Stimulated activated CD8-positive, alpha-beta memory T cell treated with anti-CD3 and anti-CD28 coated beads, Interleukin-15, amount 100 ng/mL, for 24 hours (primary cell): ENCODE data around the gene GZF1.

Experiments
- DNase-seq: peaks from one replicate; pipeline ENCODE4 v3.0.0-alpha.2; 2020; ENCODE audit warnings: low read depth

The GZF1 gene

DNA sequence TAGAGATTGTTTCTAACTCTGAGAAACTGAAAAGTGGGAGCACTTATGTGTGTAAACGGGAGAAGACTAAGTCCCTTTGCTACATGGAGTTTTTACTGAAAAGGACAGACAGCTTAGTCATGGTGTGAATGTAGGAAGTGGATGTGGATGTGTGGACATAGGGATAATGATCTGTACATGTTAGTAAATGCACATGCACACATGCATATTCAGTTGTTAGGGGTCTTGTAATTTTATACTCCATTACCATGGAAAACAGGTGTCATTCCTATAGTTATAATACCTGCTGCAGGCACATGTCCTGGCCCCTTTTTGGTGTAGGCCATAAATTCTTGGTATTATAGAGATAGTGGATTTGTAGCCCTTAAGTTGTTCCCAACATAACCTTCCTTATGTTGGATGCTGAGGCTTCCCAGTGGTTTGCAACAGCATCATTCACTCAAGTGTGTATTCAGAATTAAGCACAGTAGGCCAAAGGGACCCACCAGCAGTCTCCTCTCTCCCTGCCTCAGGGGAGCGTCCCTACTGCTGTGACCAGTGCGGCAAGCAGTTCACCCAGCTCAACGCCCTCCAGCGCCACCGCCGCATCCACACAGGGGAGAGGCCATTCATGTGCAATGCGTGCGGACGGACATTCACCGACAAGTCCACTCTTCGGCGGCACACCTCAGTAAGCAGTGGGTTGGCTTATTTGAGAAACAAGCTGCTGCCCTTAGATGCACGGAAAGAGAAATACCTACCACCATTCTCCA lies 7.3 kb downstream of the GZF1 start:
- DNase-seq: no peak

DNA sequence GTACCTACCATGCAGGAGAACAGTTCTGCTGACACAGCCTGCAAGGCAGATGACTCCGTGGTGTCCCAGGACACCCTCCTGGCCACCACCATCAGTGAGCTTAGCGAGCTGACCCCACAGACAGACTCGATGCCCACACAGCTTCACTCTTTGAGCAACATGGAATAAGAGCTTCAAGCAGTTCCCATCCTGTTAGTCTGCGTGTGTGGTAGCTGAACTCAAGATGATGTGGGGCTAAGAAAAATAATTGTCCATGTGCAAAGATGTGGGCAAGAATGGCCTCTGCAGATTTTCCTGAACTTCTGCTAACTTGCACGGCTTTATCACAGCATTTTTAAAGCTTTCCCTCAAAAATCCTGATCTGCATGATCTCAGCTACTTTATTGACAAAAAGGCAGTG lies 8.3 kb downstream of the GZF1 start:
- no peak for DNase-seq

- no peak for DNase-seq
These were observed 8.9 kb downstream of the GZF1 start for GRCh38 chr20:23370873-23371272.

DNA sequence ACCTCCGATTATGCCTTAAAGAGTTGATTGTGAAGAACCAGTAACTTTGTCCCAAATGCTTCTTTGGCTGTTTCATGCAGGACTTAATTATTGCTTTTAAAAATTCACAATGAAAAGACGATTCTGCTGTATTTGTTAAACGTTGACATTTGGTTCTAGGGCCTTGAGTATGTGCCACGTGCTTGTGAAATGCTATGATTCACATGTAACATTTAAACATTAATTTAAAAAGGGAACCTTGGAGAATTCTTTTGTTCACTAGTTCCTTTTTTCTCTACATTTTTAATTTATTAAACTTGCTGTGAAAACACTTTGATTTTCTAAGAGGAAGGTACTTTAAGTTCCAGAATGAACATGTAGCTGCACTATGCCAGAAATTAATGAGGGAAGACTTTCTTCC lies 9.5 kb downstream of the GZF1 start:
- DNase-seq: no peak

DNA sequence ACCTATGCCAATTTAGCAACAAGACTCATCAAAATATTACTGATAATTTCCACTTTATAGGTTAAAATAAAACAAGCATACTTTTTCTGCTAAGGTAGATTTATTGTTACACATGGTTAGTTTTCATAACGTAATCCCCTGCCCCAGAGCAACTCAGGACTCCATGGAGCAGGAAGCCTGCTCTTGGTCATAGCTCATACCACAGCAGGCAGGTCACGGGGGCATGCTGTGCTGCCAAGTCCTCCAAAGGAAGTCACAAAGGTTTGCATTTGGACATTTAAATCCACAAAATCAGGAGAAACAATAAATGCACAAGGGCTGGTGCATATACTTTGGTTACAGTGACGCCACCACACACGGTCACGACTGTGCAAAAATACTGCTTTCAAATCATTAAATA lies 12.5 kb downstream of the GZF1 start:
- DNase-seq: no peak

GRCh38 chr20:23375827-23376226 lies 13.8 kb downstream of the GZF1 start:
- DNase-seq: no peak

GRCh38 chr20:23379772-23380171 lies 17.8 kb downstream of the GZF1 start:
- no peak for DNase-seq

DNA sequence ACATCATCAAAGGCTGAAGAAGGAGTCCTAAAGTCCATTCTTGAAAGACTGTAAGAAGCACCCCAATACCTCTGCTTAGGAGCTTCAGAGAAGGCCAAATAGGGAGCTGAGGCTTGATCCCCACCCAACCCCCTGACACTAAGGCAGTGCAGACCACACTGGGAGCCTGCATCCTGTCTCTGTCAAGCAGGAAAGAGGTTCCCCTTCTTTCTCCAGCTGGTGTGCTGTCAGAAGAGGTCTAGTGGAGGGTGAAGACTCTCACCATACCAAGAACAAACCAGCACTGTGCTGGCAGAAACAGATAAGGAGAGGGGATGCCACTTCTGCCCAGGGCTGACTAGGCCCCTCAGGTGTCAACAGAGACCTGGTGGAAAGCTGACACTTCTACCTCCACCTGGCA lies 19.9 kb downstream of the GZF1 start:
- DNase-seq: no peak

- no peak for DNase-seq
These were observed 24.5 kb downstream of the GZF1 start for GRCh38 chr20:23386304-23387117.

DNA sequence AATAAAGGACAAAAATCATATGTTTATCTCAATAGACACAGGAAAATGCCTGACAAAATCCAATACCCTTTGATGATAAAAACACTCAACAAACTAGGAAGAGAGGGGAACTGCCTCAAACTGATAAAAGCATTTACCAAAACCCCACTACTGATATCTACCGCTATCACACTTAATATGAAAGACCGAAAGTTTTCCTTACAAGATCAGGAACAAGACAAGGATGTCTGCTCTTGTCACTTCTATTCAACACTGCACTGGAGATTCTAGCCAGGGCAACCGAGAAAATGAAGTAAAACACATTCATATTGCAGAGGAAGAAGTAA lies 25.1 kb downstream of the GZF1 start:
- DNase-seq: no peak

DNA sequence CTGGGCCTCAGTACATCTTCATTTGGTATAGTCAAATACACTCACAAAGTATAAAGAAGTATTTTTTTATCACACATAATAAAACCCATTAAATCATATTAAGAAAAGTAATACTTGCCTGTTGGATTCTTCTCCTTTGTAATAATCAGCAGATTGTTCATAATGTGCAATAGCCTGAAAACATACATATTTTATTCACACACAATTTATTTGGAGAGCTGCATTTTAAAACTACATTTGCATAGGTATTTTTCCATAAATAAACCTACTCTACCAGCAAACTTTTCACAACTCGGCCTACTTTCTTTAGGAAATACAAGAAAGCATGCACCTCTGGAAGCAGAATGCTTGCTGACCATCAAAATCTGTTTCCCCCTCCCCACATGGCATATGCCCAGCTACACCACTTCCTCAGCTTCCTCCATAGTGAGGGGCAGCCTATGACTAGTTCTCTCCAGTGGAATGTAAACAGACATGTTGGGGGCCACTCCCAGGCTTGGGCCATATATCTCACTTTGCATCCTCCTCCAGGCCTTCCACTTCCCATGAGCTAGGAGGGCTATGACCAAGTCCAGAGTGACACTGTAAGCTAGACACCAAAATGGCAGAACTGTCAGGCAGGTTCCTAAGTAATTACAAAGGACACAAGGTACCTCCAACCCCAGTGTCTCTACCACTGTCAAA lies 28.3 kb downstream of the GZF1 start:
- DNase-seq: no peak

- no peak for DNase-seq
These were observed 29.8 kb downstream of the GZF1 start for GRCh38 chr20:23391707-23392310.

GRCh38 chr20:23393996-23394775 lies 32.2 kb downstream of the GZF1 start:
- DNase-seq: no peak

- DNase-seq: no peak
These were observed 35.1 kb downstream of the GZF1 start for GRCh38 chr20:23396950-23397627.

DNA sequence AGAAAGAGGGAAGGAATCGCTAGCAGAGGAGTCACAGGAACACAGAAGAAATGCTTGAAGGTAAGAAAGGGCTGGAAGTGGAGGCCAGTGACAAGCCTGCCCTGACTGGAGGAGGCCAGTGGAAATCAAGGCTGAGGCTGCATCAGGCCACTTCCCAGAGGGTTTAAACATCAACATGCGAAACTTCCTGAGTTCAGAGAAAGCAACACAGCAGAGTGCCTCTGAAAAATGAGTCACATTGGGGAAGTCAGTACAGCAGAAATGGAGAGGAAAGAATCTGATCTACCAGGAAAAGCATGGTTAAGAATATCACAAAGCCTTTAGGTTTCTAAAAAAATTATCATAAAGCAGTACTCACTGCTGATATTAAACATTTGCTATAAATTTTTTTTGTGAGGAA lies 36.0 kb downstream of the GZF1 start:
- DNase-seq: no peak

DNA sequence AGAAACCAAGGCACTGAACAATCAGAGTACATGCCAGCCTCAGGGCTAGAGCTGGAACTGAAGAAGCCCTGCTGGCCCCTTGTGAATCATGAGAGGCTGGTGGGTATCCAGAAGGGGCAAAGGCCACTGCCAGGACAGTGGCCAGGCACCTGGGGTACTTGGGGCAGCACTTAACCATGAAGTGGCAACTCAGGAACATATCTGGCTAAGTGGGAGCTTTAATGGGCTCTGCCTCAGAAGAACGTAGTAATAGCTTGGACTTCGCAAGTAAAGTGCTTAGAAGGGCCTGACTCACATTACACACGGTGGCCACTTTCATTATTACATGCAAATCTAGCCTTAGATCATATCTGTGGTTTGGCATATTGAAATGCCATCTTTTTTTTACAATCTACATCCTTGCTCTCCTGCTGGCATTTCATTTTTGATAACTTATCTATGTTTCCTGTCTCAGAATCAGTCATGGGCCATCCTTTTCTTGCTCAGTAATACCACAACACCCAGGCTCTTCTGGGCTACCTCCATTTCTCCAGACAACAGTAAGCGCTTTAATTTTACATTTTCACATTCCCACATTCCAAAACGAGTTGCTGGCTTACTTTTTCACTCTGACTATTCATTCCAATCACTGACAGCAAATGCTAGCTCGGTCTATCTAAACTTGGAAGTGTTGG lies 37.7 kb downstream of the GZF1 start:
- no peak for DNase-seq

DNA sequence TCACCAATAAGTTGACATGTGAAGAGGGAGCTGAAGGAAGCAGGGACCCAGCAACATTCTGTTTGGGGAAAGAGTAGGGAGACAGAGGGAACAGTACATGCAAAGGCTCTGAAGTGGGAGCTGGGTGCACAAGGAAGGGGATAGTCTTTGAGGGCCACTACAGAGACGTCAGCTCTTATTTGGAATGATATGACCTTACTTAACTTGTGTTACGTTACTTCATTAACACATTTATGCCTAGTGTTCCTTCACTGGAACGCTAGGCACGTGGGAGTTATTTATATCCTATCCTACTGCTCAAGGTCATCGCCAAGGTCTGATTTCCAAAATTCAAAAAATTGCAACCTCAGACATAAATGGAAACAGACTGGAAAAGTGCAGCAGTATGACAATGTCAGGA lies 39.1 kb downstream of the GZF1 start:
- no peak for DNase-seq

GRCh38 chr20:23403751-23404150 lies 41.8 kb downstream of the GZF1 start:
- no peak for DNase-seq

DNA sequence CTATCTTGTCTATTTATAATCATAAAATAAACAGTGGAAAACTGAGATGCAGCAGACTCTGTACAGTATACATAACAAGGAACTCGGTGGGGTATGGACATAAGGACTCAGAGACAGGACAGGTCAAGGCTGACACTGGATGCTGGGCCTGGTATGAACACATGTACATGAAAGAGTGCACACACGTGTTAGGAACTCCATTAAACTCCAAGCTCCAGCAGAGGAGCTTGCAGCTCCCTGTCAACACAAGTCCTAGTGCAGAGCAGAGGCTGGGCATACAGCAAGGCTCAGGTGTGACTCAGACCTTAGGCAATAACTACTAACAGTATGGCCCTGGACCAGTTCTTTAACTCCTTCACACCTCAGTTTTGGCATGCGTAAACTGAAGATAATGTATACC lies 42.2 kb downstream of the GZF1 start:
- DNase-seq: no peak

- no peak for DNase-seq
These were observed 44.9 kb downstream of the GZF1 start for GRCh38 chr20:23406880-23407279.
